ENCODE data around the gene RASL12. TPM values are rescaled to one million over a fixed set of nuclear protein-coding genes. Genes with fewer than 3 reads are reported as not detected.

RASL12 gene
- polyA plus RNA-seq, 3 donors = 5.7 to 8.4 (median 5.7) TPM

DNA sequence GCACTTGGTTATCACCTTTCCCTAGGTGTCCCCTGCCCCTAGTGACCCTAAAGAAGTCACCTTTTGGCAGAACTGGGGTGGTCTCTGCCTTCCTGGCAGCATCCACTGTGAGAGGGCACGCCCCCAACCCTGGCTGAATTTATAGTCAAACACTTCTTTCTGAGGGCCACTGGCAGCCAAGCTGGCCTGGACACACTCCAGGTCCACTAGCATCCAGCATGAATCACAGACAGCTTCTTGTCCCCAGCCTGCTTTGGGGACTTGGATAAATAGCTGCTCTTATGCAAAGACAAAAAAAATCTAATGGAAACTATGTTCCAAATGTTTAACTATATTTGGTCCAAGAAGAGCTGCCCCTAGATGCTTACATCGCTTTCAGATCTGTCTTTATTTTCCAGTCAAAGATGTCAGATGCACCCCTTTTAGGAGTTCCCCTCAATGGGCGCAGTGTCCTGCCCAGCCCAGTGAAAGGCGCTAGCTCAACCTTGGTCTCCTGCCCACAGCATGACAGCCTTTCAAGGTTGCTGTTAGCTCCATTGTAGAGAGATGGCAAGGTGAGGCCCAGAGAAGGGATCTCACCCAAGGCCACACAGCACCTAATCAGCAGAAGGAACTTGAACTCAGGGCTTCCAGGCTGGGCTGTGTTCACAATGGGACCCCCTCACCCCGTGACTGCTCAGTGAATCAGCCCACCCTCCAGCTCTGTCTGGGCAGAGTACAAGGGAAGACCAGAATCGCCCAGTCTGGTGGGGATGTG lies 7.0 kb downstream of the RASL12 start:
- DNase-seq (ENCODE audit: extremely low read depth in 1 of 11, low read depth in 9 of 11, low spot score in 4 of 11) = no peak

DNA sequence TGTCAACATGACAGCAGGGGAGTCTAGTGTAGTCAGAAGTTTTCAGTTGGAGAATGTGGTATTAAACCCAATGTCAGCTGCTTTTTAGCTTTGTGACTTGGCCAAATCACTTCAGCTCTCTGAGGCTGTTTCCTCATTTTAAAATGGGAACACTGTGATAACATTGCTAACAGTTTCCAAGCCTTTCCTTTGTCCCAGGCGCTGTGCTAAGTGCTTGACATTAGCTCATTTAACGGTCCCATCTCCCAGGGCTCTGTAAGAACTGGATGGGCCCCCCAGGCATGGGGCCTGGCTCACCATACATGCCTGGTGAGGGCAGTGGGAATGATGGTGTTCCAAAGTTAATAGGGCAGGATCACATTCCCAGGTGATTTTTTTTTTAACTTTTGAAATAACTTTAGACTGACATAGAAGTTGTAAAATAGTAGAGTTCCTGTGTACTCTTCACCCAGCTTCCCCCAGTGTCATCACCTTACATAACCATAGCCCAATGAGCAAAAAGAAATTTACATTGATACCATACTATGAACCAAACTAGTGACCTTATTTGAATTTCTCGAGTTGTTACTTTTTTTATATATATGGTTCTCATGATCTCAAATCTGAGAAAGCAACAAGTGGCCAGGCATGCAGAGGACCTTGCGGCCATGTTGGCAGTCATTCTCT lies 7.7 kb downstream of the RASL12 start:
- DNase-seq (ENCODE audit: extremely low read depth in 1 of 11, low read depth in 9 of 11, low spot score in 4 of 11) = no peak

DNA sequence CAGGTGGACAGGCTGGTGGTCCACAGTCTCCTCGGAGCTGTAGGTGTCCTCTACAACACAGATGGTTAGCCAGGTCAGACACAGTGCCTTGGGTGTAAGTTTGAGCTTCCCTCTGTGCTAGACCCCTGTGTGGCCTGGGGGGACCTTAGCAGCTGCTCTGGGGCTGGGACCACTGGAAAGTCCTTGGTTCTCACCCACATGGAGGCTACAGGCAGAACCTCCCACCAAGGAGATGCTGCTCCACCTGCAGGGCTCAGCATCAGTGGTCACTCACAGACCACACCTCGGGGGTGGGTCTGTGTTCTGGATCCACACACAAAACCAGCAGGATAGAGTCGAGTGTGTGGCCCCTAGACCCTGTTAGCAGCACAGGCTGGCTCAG lies 8.4 kb downstream of the RASL12 start:
- DNase-seq (ENCODE audit: extremely low read depth in 1 of 11, low read depth in 9 of 11, low spot score in 4 of 11) = no peak

DNA sequence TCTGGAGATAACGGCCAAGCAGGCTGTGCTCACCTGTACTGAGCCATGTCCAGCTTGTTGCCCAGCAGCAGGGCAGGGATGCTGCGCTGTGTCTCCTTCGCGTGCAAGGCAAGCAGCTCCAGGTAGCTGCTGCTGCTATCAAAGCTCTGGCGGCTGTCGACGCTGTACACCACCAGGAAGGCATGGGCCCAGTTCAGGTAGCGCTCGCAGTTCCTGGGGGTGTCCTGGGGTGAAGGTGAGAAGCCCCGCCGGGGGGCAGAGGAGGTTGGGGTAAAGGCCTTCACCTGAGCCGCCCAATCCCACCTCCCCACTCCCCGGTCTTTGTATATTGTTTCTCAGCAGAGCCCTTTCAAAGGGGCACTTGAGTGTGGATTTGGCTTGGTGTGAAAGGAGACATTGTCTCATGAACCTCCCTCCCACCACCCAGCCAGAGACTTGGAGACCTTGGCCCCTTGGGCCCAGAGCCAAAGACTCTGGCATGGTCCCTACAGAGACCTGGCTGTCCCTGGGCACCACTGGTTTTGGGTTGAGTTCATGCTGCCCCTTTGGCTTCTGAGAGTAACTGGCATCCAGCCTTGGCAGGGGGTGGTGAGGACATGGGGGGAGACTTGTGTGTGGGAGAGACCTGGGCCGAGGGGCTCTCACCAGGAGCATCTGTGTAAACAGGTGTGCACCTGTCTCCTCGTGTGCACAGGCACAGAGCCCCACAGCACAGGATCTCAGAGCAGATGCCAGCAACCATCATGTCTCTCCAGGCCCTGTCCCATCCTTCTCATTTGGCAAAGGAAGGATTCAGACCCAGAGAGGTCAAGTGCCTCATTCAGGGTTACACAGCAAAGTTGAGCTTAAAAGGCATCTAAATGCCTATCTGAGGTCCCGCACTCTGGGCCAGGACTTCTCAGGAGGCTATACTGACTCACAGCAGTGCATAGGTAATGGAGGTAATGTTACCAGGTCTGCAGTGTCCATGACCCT lies 9.1 kb downstream of the RASL12 start:
- DNase-seq (ENCODE audit: extremely low read depth in 1 of 11, low read depth in 9 of 11, low spot score in 4 of 11) = no peak

DNA sequence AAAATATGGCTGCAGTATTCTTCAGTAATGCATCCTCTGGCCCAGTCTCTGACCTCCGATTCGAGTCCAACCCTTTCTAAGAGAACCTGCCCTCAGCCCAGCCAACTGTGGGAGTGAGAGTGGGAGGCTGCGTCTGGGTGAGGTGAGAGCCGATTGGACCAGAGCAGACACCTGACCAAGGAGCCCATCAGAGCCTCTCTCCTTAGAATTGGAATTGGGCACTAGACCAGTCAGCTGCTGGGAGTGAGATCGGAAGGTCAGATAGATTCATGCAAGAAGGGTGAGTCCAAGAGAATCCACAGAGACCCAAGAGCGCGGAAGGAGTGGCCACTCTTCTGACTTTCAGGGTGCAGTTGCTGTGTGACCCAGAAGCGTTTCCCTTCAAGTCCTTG lies 10.2 kb downstream of the RASL12 start:
- DNase-seq (ENCODE audit: extremely low read depth in 1 of 11, low read depth in 9 of 11, low spot score in 4 of 11) = no peak

DNA sequence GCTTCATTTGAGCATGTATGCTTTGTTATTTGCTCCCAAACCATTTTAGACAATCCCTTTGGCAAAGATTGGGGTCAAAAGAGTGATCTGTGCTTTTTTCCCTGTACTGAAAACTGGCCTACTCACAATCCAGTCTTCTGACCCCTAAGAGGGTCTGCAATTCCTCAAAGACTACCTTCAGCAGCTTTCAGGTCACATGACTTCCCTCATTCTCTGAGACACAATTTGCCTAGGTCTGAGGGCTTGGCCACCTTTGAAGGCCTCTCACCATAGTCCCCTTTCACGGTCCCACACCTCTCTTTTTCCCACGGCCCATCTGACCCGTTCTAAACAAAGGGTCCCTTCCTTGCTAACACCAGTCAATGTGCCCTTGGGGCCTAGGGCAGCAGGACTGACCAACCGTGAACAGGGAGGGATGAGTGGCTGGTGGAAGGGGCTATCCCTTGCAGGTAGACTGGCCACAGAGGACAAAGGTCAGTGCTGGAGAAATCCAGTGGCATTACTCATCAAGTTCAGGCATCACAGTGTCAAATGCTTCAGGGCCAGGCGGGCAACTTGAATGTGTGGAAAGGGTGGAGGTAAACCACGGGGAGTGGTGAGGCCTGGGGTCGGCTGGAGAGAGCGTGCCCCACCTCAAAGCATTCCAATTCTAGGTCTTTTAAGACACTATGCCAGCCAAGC lies 10.8 kb downstream of the RASL12 start:
- DNase-seq (ENCODE audit: extremely low read depth in 1 of 11, low read depth in 9 of 11, low spot score in 4 of 11) = no peak

DNA sequence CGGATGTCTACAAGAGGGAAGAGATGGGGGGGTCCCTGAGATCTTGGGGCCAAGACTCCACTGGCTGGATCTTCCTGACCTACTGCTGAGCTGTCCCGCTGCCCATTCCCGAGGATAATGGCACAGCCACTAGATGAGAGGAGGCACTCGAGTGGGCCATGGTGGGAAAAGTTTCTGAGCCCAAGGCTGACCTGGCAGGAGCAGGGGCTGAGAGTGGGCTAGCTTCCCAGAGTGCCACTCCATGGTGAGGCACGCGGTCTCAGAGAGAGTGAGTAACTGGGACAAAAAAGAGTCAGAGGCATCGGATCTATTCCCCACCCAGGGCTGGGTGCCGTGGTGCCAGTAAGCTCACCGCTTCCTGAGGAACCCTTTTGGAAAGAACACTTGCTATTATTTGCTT lies 11.7 kb downstream of the RASL12 start:
- no peak for DNase-seq (ENCODE audit: extremely low read depth in 1 of 11, low read depth in 9 of 11, low spot score in 4 of 11)

DNA sequence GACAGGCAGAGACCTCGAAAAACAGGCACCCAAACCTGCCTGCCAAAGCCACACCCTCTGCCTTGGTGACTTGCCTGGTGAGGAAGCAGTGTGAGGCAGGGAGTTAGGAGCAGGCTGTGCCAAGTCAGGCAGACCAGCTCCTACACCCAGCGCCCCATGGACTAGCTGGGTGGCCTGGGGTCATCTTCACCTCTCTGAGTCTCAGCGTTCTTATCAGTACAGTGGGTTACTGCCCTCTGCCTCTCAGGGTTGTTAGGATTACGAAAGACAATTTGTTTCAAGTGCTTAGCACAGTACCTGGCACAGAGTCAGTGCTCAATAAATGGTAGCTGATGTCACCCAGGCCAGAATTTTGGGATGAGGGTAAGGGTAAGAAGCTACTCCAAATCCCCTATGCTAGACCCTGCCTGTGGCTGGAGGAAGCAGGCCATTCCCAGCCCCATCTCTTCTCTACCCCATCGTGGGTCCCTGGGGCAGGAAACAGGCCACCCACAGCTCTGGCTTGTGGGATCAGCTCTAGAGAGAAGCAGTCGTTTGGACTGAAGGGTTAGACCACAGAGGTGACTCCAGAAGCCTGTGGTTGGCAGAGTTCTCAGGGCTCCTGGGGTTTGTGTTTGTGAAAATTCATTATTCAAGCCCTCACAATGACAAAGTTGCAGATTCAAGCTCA lies 12.5 kb downstream of the RASL12 start:
- no peak for DNase-seq (ENCODE audit: extremely low read depth in 1 of 11, low read depth in 9 of 11, low spot score in 4 of 11)

DNA sequence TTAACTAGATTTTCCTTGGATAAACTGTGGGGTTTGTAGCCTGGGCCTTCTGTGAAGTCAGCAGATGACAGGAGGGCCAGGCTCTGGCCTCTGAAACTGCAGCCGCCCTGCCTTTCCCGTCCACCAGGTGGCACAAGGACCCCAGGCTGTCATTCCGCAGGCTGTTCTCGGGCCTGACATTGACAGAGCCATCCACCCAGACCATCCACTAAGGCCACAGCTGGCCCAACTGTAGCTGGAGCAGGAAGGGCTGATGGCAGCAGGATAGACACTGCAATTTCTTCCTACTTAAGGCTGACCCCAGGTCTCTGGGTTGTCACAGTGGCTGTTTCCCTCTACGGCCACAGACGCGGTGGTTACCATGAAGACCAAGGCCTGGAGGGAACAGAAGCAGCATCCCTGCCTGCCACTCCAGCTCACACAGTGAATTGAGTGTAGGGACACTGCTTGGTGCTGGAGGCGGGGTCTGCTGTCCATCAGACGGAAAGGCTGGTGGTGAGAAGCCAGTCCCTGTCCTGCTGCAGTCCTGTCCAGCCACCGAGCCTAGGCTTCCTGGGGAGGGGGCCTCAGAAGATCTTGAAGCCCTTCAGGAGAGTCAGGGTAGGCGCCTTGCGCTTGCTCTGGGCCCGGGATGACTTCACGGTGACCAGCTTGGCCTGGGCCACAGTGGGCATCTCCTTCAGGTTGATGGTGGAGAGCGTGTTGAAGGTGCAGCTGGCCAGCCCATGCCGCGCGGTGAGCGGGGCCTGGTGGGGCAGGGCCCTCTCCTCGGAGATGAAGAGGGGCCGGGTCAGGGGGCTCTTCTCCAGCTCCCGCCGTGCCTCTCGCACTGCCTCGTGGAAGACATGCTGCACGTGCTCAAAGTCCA lies 13.2 kb downstream of the RASL12 start:
- DNase-seq (ENCODE audit: extremely low read depth in 1 of 11, low read depth in 9 of 11, low spot score in 4 of 11) = peak in 2 of 11 donors; percentile 57 to 58

DNA sequence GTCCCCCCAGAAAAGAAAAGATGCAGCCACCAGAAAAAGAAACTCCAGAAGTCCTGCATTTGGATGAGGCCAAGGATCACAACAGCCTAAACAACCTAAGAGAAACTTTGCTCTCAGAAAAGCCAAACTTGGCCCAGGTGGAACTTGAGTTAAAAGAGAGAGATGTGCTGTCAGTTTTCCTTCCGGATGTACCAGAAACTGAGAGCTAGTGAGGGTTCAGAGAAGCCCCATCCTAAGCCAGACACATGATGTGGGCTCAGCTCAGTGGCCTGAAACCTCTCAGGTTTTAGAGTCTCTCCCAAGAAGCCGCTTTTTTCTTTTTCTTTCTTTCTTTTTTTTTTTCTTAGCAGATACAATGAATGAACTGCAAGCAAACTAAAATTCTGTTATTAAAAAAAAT lies 14.8 kb downstream of the RASL12 start:
- DNase-seq (ENCODE audit: extremely low read depth in 1 of 11, low read depth in 9 of 11, low spot score in 4 of 11) = no peak

DNA sequence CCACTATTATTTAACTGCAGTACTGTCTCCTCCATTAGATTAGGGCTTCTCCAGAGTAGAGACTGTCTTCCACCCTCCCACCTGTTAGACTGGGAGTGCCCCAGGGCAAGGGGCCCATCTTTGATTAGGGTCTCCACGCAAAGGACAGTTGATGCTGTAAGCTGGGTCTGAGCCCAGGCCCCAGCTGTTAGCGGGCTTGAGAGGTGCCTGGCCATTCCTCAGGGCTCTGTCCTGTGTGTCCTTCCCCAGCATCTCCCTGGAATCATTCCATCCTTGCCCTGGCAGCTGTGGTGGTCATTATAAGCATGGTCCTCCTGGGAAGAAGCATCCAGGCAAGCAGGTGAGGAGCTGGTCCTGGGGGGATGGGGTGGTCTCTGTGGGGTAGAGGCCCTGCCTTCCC lies 16.5 kb downstream of the RASL12 start:
- DNase-seq (ENCODE audit: extremely low read depth in 1 of 11, low read depth in 9 of 11, low spot score in 4 of 11) = no peak

DNA sequence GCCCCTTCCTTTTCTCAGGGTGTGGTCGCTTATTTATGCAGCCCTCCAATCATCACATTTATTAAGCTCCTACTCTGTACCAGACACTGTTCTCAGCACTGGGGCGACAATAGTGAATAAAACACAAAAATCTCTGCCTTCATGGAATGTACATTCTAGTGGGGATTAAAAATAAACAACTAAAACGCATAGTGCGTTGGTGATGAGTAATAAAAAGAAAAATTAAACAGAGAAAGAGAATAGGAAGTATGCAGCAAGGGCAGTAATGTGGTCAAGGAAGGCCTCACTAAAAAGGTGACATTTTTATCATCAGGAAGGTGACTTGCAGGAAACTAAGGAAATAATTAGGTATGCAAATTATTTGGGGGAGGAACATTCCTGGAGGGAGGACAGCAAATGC lies 17.5 kb downstream of the RASL12 start:
- DNase-seq (ENCODE audit: extremely low read depth in 1 of 11, low read depth in 9 of 11, low spot score in 4 of 11) = no peak

DNA sequence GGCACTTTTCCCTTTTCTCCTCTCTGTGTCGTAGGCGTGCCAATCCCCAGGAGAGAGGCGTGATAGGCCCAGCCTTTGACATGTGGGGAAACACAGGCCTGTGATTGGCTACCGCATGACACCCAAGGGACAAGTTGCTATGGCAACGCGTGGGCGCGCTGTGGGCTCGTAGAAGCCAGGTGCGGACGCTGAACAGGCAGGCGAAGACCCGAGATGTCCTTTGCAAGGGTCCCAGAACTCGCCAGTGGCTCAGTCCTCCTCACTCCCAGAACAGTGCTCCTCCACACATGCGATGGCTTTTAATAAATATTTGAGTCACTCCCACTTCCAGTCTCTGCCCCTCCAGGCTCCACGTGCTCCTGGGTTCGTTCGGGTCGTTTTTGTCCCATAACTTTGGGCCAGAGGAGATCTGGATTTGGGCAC lies 18.4 kb downstream of the RASL12 start:
- DNase-seq (ENCODE audit: extremely low read depth in 1 of 11, low read depth in 9 of 11, low spot score in 4 of 11) = peak; percentile 72 to 90 (median 81)

DNA sequence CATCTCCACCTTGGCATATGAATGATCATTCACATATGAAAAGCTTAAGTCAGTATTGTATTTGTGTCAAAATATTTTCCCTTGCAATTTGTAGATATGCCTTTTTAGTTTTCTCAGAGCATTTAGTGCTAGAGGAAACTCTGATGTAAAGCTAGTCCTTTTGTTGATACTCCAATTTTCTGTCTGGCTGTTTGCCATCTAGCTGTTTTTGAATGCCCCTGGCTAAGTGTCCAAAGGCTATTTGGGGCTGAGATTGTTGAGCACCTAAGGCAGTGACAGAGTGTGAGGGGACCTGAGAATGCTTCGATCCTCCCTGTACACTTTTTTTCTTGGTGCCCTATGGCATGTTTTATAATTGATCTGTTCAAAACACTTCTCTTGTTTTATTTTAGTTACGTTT lies 19.6 kb downstream of the RASL12 start:
- DNase-seq (ENCODE audit: extremely low read depth in 1 of 11, low read depth in 9 of 11, low spot score in 4 of 11) = no peak

DNA sequence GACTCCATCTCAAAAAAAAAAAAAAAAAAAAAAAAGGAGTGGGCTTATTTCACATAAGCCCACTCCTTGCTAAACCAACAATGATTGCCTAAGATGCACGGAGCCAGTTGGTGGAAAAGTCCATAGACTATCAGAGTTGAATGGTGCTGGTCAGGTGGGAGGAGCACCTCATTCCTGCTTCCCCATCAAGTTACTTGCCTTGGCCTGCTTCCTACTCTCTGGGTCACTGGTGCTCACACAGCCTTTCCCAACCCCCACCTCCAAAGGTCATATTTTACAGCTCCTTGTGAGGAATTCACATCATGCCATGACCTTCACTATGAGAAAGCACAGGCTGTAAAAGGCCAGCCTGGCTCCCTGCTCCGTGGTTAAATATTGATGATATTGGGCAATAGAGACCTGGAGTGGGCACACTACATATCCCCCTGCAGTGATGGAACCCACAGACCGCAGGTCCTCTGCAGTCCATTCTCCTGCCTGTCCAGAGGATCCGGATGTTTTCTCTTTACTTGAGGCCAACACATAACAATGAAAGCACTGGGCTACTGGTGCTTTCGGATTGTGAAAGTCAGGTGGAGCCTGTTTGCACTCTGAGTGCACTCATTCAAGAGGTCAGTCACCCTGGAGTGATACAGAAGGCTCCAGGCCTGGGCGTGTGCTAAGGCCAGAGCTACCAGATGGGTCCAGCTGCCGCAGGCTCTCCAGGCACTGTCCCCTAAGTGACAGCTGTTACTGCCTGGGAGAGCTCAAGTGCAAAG lies 22.9 kb downstream of the RASL12 start, which contains the start of gene SLC51B:
TSS of gene SLC51B (plus strand) at position 664 of the 758 bp plus-strand sequence. CDS start 4,618 bp downstream, outside the sequence.
- peak in 1 of 11 donors; percentile 61 for DNase-seq (ENCODE audit: extremely low read depth in 1 of 11, low read depth in 9 of 11, low spot score in 4 of 11)

DNA sequence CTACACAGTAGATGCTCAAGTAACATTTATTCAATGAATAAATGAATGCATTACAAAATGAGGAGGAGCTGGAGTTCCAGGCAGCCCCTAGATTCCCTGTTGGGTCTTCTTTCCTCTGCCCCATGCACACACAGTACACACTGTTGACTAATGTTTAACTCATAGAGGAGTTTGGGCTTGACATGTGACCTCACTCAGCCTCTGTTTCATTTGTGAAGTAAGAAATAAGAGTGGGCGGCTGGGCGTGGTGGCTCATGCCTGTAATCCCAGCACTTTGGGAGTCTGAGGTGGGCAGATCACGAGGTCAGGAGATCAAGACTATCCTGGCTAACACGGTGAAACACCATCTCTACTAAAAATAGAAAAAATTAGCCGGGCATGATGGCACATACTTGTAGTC lies 23.6 kb downstream of the RASL12 start:
- peak in 1 of 11 donors; percentile 58 for DNase-seq (ENCODE audit: extremely low read depth in 1 of 11, low read depth in 9 of 11, low spot score in 4 of 11)

DNA sequence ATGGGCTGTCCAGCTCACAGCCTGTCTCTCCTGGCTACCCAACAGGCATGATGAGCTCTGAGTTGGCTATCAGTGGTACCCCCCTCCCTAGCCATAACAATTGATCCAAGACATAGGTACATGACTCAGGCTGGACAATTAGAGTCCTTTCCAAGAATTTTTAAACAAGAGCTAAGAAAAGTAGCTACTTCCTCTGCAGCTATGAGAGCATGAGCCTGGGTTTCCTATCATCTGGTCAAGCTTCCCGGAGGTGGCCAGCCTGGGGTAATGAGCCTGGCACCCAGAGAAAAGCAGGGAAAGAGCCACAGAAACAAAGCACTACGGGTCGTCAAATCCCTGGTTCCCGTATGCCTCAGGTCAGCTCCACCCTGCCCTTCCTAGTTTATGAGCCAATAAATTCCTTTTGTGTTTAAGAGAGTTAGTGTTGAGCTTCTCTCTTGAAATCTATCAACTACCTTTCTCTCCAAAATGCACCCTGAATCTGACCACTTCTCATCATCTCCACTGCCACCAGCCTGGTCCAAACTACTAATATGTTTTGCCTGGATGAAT lies 24.9 kb downstream of the RASL12 start:
- DNase-seq (ENCODE audit: extremely low read depth in 1 of 11, low read depth in 9 of 11, low spot score in 4 of 11) = no peak

Measured in renal cortex interstitium (tissue), 11 donors.